ENCODE results near the gene KCNA1.
"Not testable (repeated sequence)": the region's sequence is repeated elsewhere in the genome, so short reads cannot be mapped to it uniquely, and the experiment has no call there.

DNA sequence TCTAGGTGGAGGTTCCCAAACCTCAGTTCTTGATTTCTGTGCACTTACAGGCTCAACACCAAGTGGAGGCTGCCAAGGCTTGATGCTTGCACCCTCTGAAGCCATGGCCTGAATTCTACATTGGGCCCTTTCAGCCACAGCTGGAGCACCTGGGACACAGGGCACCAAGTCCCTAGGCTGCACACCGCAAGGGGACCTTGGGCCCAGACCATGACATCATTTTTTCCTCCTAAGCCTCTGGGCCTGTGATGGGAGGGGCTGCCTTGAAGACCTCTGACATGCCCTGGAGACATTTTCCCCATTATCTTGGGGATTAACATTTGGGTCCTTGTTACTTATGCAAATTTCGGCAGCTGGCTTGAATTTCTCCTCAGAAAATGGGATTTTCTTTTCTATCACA, 30.2 kb upstream of the KCNA1 start:
- TF ChIP-seq, protein P1, sequence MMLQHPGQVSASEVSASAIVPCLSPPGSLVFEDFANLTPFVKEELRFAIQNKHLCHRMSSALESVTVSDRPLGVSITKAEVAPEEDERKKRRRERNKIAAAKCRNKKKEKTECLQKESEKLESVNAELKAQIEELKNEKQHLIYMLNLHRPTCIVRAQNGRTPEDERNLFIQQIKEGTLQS (IDR thresholded peaks at IDR 0.05) = not testable (repeated sequence)
- TF ChIP-seq POLR2A (IDR thresholded peaks at IDR 0.05; ENCODE audit: borderline replicate concordance, extremely low read depth, insufficient read depth, insufficient read length); SRF (IDR thresholded peaks at IDR 0.05; ENCODE audit: low read depth); POLR2AphosphoS5 (IDR thresholded peaks at IDR 0.05; ENCODE audit: low read depth, low read length); ZNF274 (IDR thresholded peaks at IDR 0.05; ENCODE audit: low read depth, low read length); ZFX (IDR thresholded peaks at IDR 0.05); SIN3A (IDR thresholded peaks at IDR 0.05; ENCODE audit: low read depth); FOSL1 (IDR thresholded peaks at IDR 0.05; ENCODE audit: low read depth); MAX (IDR thresholded peaks at IDR 0.05): not testable (repeated sequence)
- TF ChIP-seq, protein P2, sequence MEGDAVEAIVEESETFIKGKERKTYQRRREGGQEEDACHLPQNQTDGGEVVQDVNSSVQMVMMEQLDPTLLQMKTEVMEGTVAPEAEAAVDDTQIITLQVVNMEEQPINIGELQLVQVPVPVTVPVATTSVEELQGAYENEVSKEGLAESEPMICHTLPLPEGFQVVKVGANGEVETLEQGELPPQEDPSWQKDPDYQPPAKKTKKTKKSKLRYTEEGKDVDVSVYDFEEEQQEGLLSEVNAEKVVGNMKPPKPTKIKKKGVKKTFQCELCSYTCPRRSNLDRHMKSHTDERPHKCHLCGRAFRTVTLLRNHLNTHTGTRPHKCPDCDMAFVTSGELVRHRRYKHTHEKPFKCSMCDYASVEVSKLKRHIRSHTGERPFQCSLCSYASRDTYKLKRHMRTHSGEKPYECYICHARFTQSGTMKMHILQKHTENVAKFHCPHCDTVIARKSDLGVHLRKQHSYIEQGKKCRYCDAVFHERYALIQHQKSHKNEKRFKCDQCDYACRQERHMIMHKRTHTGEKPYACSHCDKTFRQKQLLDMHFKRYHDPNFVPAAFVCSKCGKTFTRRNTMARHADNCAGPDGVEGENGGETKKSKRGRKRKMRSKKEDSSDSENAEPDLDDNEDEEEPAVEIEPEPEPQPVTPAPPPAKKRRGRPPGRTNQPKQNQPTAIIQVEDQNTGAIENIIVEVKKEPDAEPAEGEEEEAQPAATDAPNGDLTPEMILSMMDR (IDR thresholded peaks at IDR 0.05 in 2 of 3, conservative IDR thresholded peaks at IDR 0.05 in 1 of 3; ENCODE audit: borderline replicate concordance in 1 of 3, insufficient read depth in 1 of 3, low read depth in 2 of 3, low read length in 2 of 3) = not testable (repeated sequence)
- TF ChIP-seq, protein P3, sequence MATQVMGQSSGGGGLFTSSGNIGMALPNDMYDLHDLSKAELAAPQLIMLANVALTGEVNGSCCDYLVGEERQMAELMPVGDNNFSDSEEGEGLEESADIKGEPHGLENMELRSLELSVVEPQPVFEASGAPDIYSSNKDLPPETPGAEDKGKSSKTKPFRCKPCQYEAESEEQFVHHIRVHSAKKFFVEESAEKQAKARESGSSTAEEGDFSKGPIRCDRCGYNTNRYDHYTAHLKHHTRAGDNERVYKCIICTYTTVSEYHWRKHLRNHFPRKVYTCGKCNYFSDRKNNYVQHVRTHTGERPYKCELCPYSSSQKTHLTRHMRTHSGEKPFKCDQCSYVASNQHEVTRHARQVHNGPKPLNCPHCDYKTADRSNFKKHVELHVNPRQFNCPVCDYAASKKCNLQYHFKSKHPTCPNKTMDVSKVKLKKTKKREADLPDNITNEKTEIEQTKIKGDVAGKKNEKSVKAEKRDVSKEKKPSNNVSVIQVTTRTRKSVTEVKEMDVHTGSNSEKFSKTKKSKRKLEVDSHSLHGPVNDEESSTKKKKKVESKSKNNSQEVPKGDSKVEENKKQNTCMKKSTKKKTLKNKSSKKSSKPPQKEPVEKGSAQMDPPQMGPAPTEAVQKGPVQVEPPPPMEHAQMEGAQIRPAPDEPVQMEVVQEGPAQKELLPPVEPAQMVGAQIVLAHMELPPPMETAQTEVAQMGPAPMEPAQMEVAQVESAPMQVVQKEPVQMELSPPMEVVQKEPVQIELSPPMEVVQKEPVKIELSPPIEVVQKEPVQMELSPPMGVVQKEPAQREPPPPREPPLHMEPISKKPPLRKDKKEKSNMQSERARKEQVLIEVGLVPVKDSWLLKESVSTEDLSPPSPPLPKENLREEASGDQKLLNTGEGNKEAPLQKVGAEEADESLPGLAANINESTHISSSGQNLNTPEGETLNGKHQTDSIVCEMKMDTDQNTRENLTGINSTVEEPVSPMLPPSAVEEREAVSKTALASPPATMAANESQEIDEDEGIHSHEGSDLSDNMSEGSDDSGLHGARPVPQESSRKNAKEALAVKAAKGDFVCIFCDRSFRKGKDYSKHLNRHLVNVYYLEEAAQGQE (IDR thresholded peaks at IDR 0.05; ENCODE audit: low read depth) = not testable (repeated sequence)
